Spleen (tissue), 7 donors: ENCODE results near the gene TTC39A.

Experiments
- POLR2A ChIP-seq, 3 donors: fragments of 450-650 bp; IDR thresholded peaks; one replicate each; pipeline ENCODE4 v1.5.1; 2017; ENCODE audit warnings: antibody characterized with exemption in 3 of 3, mild to moderate bottlenecking in 1 of 3
- POLR2AphosphoS5 ChIP-seq, 3 donors: sonication (generic); formaldehyde crosslinking; IDR thresholded peaks; one replicate each; pipeline ENCODE4 v1.5.1; 2017; ENCODE audit warnings: antibody characterized with exemption in 3 of 3
- TF ChIP-seq, protein P1 (sequence below), 11 experiments: fragments of 200-600 bp in 7 of 11; fragments of 450-650 bp in 4 of 11; sonication (generic) in 4 of 11; IDR thresholded peaks in 8 of 11; conservative IDR thresholded peaks in 3 of 11; 1 replicate in 7 of 11; 2 replicates in 4 of 11; pipeline versions ENCODE4 v1.4.0 to v1.8.0; 2016 to 2021; ENCODE audit warnings: antibody characterized with exemption in 11 of 11, inconsistent platforms in 4 of 11, mild to moderate bottlenecking in 1 of 11
- donor health status: DM: no; HTN: no; CAD: no; lungs with moderate emphysema.
- donor health status: DM: no; HTN: no; CAD: no.
- donor health status: DM: no; HTN: no; CAD: no.

GRCh38 chr1:51280321-51280978 lies 49.9 kb downstream of the TTC39A start:
- TF ChIP-seq, protein P1, sequence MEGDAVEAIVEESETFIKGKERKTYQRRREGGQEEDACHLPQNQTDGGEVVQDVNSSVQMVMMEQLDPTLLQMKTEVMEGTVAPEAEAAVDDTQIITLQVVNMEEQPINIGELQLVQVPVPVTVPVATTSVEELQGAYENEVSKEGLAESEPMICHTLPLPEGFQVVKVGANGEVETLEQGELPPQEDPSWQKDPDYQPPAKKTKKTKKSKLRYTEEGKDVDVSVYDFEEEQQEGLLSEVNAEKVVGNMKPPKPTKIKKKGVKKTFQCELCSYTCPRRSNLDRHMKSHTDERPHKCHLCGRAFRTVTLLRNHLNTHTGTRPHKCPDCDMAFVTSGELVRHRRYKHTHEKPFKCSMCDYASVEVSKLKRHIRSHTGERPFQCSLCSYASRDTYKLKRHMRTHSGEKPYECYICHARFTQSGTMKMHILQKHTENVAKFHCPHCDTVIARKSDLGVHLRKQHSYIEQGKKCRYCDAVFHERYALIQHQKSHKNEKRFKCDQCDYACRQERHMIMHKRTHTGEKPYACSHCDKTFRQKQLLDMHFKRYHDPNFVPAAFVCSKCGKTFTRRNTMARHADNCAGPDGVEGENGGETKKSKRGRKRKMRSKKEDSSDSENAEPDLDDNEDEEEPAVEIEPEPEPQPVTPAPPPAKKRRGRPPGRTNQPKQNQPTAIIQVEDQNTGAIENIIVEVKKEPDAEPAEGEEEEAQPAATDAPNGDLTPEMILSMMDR (IDR thresholded peaks at IDR 0.05 in 8 of 11, conservative IDR thresholded peaks at IDR 0.05 in 3 of 11) = no peak
- TF ChIP-seq POLR2AphosphoS5 (IDR thresholded peaks at IDR 0.05) (no peak), POLR2A (IDR thresholded peaks at IDR 0.05) (no peak)
